NCI-H1694 treated with DMSO at 0.1 percent for 48 hours (cell line): Measurements from ENCODE around the gene WDR93.

ENCODE experiments used
- DNase-seq: peaks from one replicate; lab custom pipeline; 2025; lab: John Stamatoyannopoulos, UW

WDR93 gene

DNA sequence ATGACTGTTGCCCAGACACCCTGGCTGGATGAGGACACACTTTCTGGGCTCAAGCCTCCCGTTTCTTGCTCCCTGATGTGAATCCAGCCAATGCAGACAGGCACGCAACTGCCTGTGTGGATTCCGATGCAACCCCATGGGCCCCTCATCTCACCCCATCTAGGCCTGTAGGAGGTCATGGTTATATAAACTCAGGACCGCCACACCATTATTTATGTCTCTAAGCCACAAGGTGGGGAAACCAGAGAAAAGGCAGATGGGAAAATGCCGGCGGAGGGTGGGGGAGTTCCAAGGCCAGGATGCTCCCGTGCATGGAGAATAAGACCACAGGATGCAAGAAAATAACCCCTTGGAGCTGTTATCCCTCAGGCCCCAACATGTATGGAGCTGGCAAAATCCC, 58.4 kb downstream of the WDR93 start:
- DNase-seq = no peak

DNA sequence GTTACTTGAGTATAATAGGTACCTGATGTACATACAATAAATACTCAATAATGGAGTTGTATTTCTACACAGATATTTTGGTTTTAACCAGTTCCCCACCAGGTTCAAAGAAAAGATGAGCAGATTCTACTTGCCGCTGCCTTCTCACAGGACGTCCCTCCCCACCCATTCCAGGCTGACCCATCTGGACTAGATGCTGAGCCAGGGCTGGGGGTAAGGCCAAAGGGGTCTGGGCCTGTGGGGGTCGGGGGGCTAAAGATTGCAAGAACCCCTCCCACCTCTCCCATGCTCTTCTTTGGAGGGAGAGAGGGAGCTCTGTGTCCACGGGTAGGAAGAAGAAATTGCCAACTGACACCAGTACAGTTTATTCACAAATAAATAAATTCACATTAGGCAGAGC, 58.9 kb downstream of the WDR93 start:
- no peak for DNase-seq

GRCh38 chr15:89749951-89750559, 59.4 kb downstream of the WDR93 start:
- peak; percentile 1 for DNase-seq

GRCh38 chr15:89750560-89751542, 60.2 kb downstream of the WDR93 start, which contains the start of gene MESP1:
TSS of gene MESP1 (minus strand) at chr15:89751249. CDS start at chr15:89751231, 18 bp downstream.
- peak; percentile 62 for DNase-seq

- no peak for DNase-seq
Observed at GRCh38 chr15:89751748-89752147, 61.1 kb downstream of the WDR93 start.

- DNase-seq = no peak
Observed at GRCh38 chr15:89753855-89754254, 63.2 kb downstream of the WDR93 start.

DNA sequence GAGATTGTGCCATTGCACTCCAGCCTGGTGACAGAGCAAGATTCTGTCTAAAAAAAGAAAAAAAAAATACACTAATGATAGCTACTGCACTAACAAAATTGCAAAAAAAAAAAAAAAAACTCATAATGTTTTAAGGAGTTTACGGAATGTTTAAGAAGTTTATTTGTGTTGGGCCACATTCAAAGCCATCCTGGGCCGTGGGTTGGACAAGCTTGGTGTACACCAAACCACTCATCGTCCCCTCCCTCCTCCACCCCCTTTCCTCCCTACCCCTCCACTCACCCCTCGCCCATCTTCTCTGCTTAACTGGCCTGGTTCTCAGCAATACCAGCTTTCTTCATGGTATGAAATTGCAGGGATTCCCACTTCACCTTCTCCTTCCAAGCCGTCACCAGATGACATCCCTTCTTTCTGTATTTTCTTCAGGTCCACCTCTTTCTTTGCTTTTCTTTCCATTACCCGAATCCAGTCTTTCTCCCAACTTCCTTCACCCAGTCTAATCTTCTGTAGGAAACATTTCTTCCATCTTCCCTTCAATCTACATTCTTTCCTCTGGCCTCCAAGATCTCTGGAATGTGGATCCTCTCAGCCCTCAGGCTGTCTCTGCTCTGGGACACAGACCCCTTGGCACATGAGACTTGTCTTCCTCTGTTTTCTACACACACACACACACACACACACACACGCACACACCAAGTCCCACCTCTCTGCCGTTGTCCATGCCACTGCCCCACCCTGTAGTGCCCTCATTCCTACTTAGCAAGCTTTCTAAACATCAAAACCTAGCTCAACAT, 63.9 kb downstream of the WDR93 start:
- no peak for DNase-seq

- DNase-seq = no peak
Observed at GRCh38 chr15:89755701-89756100, 65.1 kb downstream of the WDR93 start.

DNA sequence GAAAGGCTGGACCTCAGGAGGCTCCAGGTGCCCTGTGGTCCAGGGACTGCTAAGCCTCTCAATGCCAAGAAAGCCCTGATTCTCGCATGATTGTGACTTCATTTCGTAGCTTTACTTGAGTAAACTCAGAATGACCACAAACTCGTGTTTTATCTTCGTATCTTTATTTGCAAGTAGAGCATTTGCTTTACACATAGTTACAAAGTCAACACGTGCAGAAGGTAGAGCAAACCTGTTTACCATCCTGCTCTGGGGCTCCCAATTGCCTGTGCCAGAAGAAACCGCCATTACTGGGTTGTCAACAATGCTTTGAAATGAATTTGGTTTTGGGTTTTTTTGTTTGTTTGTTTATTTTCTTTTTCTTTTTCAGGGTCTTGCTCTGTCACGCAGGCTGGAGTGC, 66.3 kb downstream of the WDR93 start:
- DNase-seq = no peak

- DNase-seq = no peak
Observed at GRCh38 chr15:89758283-89758682, 67.7 kb downstream of the WDR93 start.

GRCh38 chr15:89758981-89759380, 68.4 kb downstream of the WDR93 start:
- DNase-seq = no peak

- no peak for DNase-seq
Observed at GRCh38 chr15:89759835-89760234, 69.2 kb downstream of the WDR93 start.

DNA sequence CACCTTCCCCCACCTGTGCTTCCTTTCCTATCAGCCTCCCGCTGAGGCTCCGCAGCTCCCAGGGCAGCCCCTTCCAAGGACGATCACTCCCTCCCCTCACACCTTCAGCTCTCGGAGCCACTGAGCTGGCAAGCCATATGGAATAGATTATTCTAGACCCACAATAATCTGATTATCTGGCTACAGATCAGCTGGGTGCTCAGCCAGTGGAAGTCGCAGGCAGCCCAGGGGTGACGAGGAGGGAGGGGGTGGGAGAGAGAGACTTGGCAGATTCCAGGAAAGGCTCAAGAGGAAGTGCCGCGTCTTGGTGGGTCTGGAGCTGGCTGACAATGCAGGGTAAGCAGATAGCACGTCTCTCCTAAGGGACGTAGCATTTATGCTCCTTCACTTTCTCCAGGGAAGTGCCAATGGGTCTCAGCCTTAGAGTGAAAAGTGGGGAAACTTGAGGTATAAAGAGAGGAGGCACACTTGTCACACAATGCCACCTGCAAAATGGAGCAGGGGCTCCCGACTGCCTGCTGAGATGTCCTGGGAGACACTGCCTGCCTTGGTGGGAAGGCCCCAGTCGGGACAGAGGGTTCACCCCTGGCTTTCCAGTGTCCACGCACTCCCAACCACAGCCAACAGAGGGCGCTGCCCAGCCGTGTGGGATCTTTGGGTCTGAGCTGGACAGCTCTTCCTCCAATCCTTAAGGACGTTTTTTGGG, 69.8 kb downstream of the WDR93 start:
- peak; percentile 10 for DNase-seq

GRCh38 chr15:89761009-89761831, 70.6 kb downstream of the WDR93 start:
- no peak for DNase-seq

- DNase-seq = no peak
Observed at GRCh38 chr15:89761929-89762328, 71.3 kb downstream of the WDR93 start.

GRCh38 chr15:89765694-89766093, 75.1 kb downstream of the WDR93 start:
- no peak for DNase-seq

DNA sequence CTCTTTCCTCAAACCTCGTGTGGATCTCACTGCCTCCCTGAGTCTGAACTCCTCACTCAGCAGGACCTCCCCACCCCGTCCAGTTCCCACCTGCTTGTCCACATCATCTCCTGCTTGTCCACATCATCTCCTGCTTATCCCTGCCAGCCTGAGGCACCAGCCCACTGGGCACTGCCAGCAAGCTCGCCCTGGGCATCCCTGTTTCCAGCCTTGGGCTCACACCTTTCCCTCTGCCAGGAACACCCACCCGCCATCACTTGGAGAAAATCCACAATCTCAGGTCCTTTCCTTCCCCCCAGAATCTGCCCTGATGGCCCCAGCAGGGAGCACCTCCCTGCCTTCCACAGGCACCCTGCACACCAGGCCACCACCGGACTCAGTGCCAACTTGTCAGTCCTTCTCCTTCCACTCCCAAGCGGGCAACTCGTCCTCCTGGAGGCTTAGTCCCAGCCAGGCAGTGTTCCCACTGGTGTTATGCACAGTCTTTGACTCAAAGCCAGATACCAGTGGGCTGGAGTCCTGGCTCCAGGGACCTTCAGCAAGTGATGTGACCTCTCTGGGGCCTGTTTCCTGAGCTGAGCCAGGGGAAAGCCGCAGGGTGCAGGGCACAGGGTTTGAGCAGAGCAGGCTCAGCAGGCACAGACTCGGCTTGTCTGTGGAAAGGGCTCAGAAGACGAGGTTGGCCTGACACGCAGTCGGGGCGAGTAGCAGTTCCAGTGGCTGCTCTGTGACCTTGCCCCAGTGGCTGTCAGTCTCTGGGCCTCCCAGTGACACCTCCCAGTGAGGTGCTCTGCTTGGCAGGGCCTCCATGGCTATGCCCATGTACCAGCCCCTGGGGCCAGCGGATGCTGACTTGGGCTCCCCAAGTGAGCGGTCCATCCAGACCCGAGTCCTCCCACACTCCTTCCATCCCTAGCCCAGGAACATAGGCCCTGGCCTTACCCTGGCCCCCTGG, 76.0 kb downstream of the WDR93 start:
- no peak for DNase-seq

GRCh38 chr15:89767411-89767915, 76.9 kb downstream of the WDR93 start:
- no peak for DNase-seq

DNA sequence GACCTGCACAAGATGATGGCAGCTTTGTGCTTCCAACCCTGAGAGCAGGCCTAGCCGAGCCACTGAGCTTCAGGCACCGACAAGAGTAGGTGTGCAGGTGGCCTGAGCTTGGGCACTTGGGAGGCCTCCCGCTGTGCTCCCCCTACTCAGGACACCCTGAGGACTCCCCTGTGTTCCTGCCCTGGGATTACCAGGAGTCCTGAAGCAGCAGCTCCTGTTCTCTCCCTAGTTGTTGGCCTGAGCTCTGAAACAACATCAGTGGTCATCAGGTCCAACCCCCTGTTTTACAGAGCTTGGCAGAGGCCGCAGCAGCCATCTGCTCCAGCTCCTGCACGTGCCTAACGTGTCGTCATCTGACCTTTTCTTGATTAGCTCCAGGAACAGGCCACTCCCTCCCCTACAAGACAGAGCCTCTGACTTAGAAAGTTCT, 77.5 kb downstream of the WDR93 start:
- DNase-seq = no peak
